Motor neuron (in vitro differentiated cells): ENCODE results near the gene CNN2. TPM values are rescaled to one million over a fixed set of nuclear protein-coding genes. Genes with fewer than 3 reads are reported as not detected.

Experiments used
- ATAC-seq, 8 experiments: fragments of 200-7000 bp; cut with Tn5 transposase; replicated peaks in 6 of 8; 2 replicates each; pipeline ENCODE4 v1.8.0; 2021; ENCODE audit warnings: mild to moderate bottlenecking in 8 of 8, moderate library complexity in 8 of 8
- H3K27ac ChIP-seq, 2 donors: fragments of 250-450 bp; sonication (Bioruptor Pico); 2 replicates each; pipeline ENCODE4 v1.9.0; 2021; ENCODE audit warnings: antibody characterized with exemption in 2 of 2, mild to moderate bottlenecking in 2 of 2, moderate library complexity in 1 of 2
- H3K4me1 ChIP-seq, 2 donors: fragments of 250-450 bp; sonication (Bioruptor Pico); replicated peaks in 1 of 2; 2 replicates each; pipeline ENCODE4 v1.6.1; 2021; ENCODE audit warnings: antibody characterized with exemption in 2 of 2, mild to moderate bottlenecking in 2 of 2, moderate library complexity in 1 of 2
- H3K4me3 ChIP-seq, 5 donors: fragments of 250-450 bp; sonication (Bioruptor Pico); 2 replicates each; pipeline ENCODE4 v1.9.0; 2021; ENCODE audit warnings: antibody characterized with exemption in 5 of 5, mild to moderate bottlenecking in 5 of 5, moderate library complexity in 4 of 5
- WGBS, 10 experiments: fragments of 450-650 bp; shearing (Covaris generic); methylation state at CpG; one replicate each; pipeline ENCODE4 v1.0.0; 2022; 5-methylcytosine and 5-hydroxymethylcytosine counted together
- in situ Hi-C, 9 experiments: fragments of 400-800 bp; cut with MboI; loops; one replicate each; pipeline ENCODE4 v1.15.0; 2021; ENCODE audit warnings: low sequenced_read_pairs in 9 of 9, low pct_unique_long_range_greater_than_20kb in 2 of 9; ENCODE audit not compliant: unreplicated experiment in 9 of 9
- total RNA-seq, 8 experiments: library from RNA; unstranded; fragments of 300-600 nt; gene quantifications; 2 replicates each; pipeline versions ENCODE4 v1.2.3 to v1.2.4, GENCODE V29; 2022

The CNN2 gene
- total RNA-seq, 8 experiments from 2014 or later, result 24.9 to 141 (median 63.0) TPM

DNA sequence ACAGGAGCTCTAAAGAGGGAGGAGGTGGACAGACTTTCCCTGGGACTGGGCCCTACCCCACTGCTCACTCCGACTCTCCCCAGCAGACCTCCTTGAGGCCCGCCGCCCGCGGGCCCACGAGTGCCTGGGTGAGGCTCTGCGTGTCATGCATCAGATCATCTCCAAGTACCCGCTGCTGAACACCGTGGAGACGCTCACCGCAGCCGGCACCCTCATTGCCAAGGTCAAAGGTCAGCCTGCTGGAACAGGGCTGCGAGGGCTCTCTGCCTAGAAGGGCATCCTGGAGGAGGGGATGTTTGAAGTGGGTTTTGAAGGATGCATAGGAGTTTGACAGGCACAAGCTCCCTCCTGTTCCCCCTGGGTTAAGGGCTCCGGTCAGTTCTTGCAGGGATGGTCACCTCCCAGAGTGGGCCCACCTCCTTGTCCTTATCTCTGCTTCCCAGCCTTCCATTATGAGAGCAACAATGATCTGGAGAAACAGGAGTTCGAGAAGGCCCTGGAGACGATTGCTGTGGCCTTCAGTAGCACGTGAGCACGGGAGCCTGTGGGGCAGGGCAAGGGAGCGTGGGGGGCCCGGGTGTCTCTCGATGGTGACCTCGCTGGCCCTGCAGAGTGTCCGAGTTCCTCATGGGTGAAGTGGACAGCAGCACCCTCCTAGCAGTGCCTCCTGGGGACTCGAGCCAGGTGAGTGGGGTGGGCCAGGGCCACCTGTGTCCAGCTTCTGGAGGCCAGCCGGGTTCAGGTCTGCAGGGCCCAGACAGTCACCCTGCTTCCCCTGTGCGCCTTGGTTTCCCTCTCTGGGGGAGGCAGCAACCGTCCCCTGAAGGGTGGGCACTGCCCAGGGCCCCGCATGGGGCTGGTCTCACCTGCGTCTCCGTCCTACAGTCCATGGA is 46.9 kb downstream of the CNN2 start:
- WGBS, 10 experiments, result 80 to 100% (median 91%) methylated on average over 1 to 9 of the region's 30 CpGs; no CpG with 5 or more reads in 3 of the 10 experiments
- H3K27ac ChIP-seq, result no peak overlapping the region
- H3K4me1 ChIP-seq, result no peaks in the 10 kb centered on the region
- ATAC-seq, result peak in 1 of 8 experiments; percentile 10
- no peak overlapping the region for H3K4me3 ChIP-seq
- in situ Hi-C loops, result no loop called here

DNA sequence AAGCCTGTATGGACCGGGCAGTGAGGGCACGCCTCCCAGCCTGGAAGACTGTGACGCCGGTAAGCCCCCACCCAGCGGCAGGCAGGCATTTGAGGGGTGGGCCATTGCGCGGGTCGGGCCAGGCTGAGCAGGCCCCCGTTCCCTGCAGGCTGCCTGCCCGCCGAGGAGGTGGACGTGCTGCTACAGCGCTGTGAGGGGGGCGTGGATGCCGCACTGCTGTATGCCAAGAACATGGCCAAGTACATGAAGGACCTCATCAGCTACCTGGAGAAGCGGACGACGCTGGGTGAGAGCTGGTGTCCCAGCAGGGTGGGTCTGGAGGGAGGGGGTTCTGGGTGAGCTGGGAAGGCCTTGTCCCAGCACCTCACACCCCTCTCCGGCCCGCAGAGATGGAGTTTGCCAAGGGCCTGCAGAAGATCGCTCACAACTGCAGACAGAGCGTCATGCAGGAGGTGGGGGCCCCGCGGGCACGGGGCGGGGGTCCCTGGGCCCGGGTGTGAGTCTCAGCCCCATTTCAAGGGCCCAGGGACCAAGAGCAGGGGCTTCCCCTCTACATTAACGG is 47.6 kb downstream of the CNN2 start:
- in situ Hi-C loops, result no loop called here
- no peak overlapping the region for H3K4me3 ChIP-seq
- WGBS, 10 experiments, result 80 to 90% methylated on average over 1 to 2 of the region's 28 CpGs; no CpG with 5 or more reads in 8 of the 10 experiments
- peak in 1 of 8 experiments; percentile 8 for ATAC-seq
- no peak overlapping the region for H3K27ac ChIP-seq
- no peaks in the 10 kb centered on the region for H3K4me1 ChIP-seq

DNA sequence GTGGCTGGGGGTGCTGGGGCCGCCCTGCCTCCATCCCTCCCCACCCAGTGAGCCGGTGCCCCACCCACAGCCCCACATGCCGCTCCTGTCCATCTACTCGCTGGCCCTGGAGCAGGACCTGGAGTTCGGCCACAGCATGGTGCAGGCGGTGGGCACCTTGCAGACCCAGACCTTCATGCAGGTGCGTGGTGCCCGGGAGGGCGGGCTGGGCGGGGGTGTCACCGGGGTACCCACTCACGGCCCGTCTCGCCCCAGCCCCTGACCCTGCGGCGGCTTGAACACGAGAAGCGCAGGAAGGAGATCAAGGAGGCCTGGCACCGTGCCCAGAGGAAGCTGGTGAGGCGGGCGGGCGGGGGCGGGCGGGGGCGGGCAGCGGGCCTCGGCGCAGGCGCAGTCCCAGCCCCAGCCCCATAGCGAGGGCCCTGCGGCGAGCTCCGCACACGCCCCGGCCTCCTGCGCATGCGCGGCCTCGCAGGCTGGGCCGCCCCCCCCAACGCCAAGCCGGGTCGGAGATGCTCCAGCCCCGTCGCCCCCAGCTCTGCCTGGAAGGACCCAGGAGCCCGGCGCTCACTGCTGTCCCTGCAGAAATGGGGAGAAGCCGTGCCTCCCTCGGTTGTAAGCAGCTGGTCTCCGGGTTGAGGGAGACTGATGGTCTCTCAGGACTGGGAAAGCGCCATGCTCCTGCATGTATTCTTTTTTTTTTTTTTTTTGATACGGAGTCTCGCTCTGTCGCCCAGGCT is 48.3 kb downstream of the CNN2 start:
- no peak overlapping the region for H3K4me3 ChIP-seq
- H3K4me1 ChIP-seq, result no peaks in the 10 kb centered on the region
- in situ Hi-C loops, result no loop called here
- 96% methylated on average over 4 of the region's 54 CpGs; no CpG with 5 or more reads in 9 of the 10 experiments for WGBS, 10 experiments
- peak in 1 of 8 experiments; percentile 6 for ATAC-seq
- no peak overlapping the region for H3K27ac ChIP-seq

DNA sequence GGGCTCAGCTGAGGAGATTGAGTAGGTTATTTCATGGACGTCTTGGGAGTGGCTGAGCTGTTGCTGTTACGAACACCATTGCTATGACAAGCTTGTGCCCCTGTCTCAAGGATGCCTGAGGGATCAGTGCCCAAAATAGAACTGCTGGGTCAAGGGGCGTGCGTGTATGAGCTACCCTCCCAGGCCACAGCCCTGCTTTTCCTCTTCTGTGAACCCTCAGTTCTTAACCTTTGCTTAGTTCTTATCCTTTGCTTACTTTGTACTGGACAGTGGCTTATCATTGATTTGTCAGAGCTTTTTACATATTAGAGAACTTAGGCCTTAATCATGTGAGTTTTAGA is 49.6 kb downstream of the CNN2 start:
- H3K4me3 ChIP-seq, result no peak overlapping the region
- H3K27ac ChIP-seq, result no peak overlapping the region
- H3K4me1 ChIP-seq, result no peaks in the 10 kb centered on the region
- WGBS, 10 experiments, result 71 to 100% (median 93%) methylated on average over 2 to 4 of the region's 4 CpGs; no CpG with 5 or more reads in 3 of the 10 experiments
- ATAC-seq, result no peak
- in situ Hi-C loops, result no loop called here

DNA sequence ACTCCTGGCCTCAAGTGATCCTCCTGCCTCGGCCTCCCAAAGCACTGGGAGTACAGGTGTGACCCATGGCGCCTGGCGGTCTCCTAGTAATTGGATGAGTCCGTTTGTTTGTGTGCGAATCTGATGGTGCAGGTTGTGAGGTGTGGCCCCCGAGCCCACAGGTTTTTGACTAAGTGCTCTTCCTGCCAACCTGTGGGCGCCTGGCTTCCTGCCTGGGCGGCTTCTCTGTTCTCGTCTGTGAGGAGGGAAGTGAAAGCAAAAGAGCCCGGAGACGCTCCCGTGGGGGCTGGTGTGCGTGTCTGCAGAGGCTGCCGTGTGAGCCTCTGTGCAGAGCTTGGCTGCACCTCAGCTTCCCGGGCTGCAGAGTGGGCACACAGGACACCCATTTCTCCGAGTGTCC is 50.5 kb downstream of the CNN2 start:
- 44 to 97% (median 79%) methylated on average over 3 to 10 of the region's 16 CpGs; no CpG with 5 or more reads in 4 of the 10 experiments for WGBS, 10 experiments
- H3K4me1 ChIP-seq, result peaks cover 0 to 4% of the 10 kb centered on the region in 2 donors
- ATAC-seq, result no peak
- in situ Hi-C loops, result no loop called here
- no peak overlapping the region for H3K4me3 ChIP-seq
- H3K27ac ChIP-seq, result no peak overlapping the region

DNA sequence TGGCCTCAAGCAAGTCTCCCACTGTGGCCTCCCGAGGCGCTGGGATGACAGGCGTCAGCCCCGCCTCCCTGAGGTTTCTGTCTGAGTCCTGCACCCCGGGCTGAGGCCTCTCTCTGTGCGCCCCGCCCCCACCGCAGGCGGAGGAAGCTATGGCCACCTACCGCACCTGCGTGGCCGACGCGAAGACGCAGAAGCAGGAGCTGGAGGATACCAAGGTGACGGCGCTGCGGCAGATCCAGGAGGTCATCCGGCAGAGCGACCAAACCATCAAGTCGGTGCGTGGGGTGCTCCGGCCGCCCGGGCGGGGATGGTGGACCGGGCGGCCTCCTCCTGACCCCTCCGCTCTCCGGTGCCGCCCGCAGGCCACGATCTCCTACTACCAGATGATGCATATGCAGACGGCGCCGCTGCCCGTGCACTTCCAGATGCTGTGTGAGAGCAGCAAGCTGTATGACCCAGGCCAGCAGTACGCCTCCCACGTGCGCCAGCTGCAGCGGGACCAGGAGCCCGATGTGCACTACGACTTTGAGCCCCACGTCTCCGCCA is 53.2 kb downstream of the CNN2 start:
- in situ Hi-C loops, result no loop called here
- peak in 1 of 8 experiments; percentile 2 for ATAC-seq
- Histone ChIP-seq H3K4me3 (no peak overlapping the region), H3K4me1 (peaks cover 0 to 12% of the 10 kb centered on the region in 2 donors), H3K27ac (no peak overlapping the region)
- WGBS, 10 experiments, result 0 to 90% (median 60%) methylated on average over 1 to 9 of the region's 45 CpGs; no CpG with 5 or more reads in 7 of the 10 experiments

DNA sequence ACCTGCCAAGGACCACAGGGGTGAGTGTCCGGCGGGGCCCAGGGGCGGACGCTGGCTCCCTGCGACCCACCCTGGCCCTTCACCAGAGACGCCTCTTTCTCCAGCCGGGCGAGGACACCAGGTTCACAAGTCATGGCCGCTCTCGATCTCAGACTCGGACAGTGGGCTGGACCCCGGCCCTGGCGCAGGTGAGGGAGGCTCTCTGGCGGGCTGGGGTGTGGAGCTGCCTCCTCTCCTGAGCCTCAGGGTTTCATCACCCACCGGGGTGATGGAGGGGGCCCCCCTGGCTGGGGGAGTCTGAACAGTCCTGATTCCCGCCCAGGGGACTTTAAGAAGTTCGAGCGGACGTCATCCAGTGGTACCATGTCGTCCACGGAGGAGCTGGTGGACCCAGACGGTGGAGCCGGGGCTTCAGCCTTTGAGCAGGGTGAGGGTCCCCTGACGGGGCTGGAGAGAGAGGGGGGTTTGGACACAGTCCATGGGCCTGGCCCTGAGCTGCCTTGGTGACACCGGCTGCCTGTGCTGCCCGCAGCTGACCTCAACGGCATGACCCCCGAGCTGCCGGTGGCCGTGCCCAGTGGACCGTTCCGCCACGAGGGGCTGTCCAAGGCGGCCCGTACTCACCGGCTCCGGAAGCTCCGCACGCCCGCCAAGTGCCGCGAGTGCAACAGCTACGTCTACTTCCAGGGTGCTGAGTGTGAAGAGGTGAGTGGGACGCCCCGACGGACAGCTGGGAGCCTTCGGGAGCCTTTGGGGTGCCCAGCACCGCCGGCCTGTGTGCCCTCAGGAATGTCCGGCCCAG is 54.2 kb downstream of the CNN2 start:
- H3K4me3 ChIP-seq, result no peak overlapping the region
- in situ Hi-C loops, result no loop called here
- H3K27ac ChIP-seq, result no peak overlapping the region
- H3K4me1 ChIP-seq, result peaks cover 0 to 12% of the 10 kb centered on the region in 2 donors
- ATAC-seq, result no peak
- WGBS, 10 experiments, result 75 to 100% (median 87%) methylated on average over 2 to 5 of the region's 50 CpGs; no CpG with 5 or more reads in 7 of the 10 experiments

DNA sequence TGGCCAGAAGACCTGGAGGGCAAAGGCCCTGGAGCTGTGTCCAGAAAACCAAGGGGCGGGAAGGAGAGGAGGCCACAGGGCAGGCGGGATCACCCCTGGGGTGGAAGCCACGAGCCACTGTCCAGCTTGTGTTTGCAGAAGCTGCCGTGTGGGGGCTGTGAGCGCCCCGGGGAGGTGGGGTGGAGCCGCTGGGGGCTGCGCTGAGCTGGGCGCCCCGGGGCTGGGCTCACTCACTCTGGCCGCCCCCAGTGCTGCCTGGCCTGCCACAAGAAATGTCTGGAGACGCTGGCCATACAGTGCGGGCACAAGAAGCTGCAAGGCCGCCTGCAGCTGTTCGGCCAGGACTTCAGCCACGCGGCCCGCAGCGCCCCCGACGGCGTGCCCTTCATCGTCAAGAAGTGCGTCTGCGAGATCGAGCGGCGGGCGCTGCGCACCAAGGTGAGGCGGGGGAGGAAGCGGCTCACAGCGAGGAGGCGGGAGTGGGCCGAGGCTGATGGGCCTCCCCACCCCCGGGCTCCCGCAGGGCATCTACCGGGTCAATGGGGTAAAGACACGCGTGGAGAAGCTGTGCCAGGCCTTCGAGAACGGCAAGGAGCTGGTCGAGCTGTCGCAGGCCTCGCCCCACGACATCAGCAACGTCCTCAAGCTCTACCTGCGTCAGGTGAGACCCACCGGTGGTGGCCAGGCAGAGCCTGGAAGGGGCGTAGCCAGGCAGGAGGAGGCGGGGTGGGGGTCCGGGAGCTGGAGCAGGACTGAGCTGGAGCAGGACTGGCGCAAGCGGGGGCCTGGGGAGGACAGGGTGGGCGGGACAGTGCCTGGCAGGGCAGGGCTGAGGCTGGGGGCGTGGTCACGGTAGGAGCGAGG is 55.1 kb downstream of the CNN2 start:
- H3K4me3 ChIP-seq, result no peak overlapping the region
- 93% methylated on average over 3 of the region's 58 CpGs; no CpG with 5 or more reads in 9 of the 10 experiments for WGBS, 10 experiments
- peaks cover 0 to 12% of the 10 kb centered on the region in 2 donors for H3K4me1 ChIP-seq
- no peak overlapping the region for H3K27ac ChIP-seq
- in situ Hi-C loops, result no loop called here
- ATAC-seq, result peak in 1 of 8 experiments; percentile 1

DNA sequence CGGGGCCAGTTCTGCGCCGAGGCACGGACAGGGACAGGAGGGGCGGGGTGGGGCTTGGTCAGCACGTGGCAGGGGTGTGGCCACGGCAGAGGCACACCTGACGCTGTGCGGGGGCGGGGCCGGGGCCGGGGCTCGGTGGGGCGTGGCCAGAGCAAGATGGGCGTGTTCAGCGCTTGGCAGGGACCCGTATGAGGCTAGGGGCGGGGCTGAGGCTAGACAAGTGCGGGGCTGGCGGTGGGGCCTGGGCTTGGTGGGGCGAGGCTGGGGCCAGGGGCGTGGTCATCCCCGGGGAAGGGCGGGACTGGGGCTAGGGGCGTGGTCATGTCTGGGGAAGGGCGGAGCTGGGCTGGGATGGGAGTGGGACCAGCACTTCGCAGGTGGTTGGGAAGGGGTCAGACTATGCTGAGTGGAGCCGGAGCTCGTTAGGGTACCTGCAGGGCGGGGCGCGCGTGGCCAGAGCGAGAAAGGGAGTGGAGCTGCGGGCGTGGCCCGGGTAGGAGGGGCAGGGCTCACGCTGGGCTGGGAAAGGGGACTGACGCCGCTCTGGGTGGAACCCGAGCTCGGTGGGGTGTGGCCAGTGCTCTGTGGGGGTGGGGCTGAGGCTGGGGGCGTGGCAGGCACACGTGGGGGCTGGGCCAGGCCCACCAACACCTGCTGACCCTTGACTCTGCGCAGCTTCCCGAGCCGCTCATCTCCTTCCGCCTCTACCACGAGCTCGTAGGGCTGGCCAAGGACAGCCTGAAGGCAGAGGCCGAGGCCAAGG is 55.9 kb downstream of the CNN2 start:
- Histone ChIP-seq H3K4me3 (peak overlapping the region in 1 of 5 donors; percentile 11), H3K4me1 (peaks cover 0 to 12% of the 10 kb centered on the region in 2 donors), H3K27ac (no peak overlapping the region)
- 50% methylated on average over 4 of the region's 51 CpGs; no CpG with 5 or more reads in 9 of the 10 experiments for WGBS, 10 experiments
- in situ Hi-C loops, result no loop called here
- peak; percentile 35 to 87 (median 80) for ATAC-seq

DNA sequence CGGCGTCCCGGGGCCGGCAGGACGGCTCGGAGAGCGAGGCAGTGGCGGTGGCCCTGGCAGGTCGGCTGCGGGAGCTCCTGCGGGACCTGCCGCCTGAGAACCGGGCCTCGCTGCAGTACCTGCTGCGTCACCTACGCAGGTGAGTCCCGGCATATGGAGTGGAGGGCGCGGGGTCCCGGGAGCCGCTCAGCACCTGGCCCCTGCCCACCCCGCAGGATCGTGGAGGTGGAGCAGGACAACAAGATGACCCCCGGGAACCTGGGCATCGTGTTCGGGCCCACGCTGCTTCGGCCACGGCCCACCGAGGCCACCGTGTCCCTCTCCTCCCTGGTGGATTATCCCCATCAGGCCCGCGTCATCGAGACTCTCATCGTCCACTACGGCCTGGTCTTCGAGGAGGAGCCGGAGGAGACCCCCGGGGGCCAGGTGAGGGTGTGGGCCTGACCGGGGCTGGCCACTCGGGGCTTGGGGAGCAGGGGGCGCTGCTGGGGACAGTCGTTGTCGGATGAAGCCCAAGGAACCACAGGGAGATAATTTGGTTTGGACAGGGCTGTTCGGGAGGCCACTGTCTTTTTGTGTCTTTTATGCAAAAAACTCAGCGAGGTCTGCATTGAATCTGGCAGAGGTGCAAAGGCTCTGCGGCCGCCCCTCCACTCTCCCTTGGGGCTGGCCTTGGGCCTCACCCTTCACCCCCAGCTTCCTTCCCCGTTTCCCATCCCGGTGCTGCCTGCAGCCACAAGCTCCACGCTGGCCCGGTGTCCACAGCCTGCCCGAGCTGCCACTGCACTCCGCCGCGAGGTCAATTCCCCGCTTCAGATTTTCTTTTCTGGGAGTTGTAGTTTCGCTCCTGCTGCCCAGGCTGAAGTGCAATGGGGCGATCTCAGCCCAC is 56.8 kb downstream of the CNN2 start:
- no peak overlapping the region for H3K27ac ChIP-seq

More for the DNA sequence above, 56.8 kb downstream of the CNN2 start:
- no peak for ATAC-seq
- Histone ChIP-seq H3K4me1 (peaks cover 0 to 12% of the 10 kb centered on the region in 2 donors), H3K4me3 (peak overlapping the region in 1 of 5 donors; percentile 11)
- 76 to 100% (median 97%) methylated on average over 1 to 7 of the region's 59 CpGs; no CpG with 5 or more reads in 5 of the 10 experiments for WGBS, 10 experiments
- in situ Hi-C loops, result no loop called here
